RPMI8226 (cell line): ENCODE measurements around the gene SLC12A9.

Experiments used
- DNase-seq: peaks from one replicate; pipeline ENCODE4 v3.0.0-alpha.2; 2015

SLC12A9 gene

GRCh38 chr7:100886142-100886935, 33.8 kb downstream of the SLC12A9 start:
- no peak for DNase-seq

GRCh38 chr7:100886936-100887515, 34.5 kb downstream of the SLC12A9 start:
- no peak for DNase-seq

GRCh38 chr7:100887516-100888290, 35.2 kb downstream of the SLC12A9 start:
- peak; percentile 87 for DNase-seq

- DNase-seq = no peak
These were observed 35.9 kb downstream of the SLC12A9 start for GRCh38 chr7:100888291-100888987.

GRCh38 chr7:100888988-100889750, 36.7 kb downstream of the SLC12A9 start, which contains the start of gene UFSP1:
Gene UFSP1, minus strand, starts transcription at chr7:100889715. Its CDS starts 444 bp downstream, at chr7:100889271.
- DNase-seq = no peak

- DNase-seq = peak; percentile 2
These were observed 38.4 kb downstream of the SLC12A9 start for GRCh38 chr7:100890653-100891567.

- DNase-seq = peak; percentile 2
These were observed 39.2 kb downstream of the SLC12A9 start for GRCh38 chr7:100891568-100892247.

- DNase-seq = peak; percentile 2
These were observed 40.1 kb downstream of the SLC12A9 start for GRCh38 chr7:100892364-100893317.

GRCh38 chr7:100893318-100893895, 40.9 kb downstream of the SLC12A9 start:
- DNase-seq = no peak

- DNase-seq = peak; percentile 11
These were observed 41.6 kb downstream of the SLC12A9 start for GRCh38 chr7:100893910-100894721.

GRCh38 chr7:100894860-100895700, 42.6 kb downstream of the SLC12A9 start:
- DNase-seq = no peak

GRCh38 chr7:100895701-100895955, 43.1 kb downstream of the SLC12A9 start, which contains the start of gene ACHE:
Gene ACHE, minus strand, starts transcription at chr7:100895888. Its CDS starts 1,656 bp downstream, at chr7:100894232.
- DNase-seq = no peak

- no peak for DNase-seq
These were observed 43.6 kb downstream of the SLC12A9 start for GRCh38 chr7:100895956-100896731.

GRCh38 chr7:100896732-100897608, 44.5 kb downstream of the SLC12A9 start:
- DNase-seq = peak; percentile 69

- no peak for DNase-seq
These were observed 45.4 kb downstream of the SLC12A9 start for GRCh38 chr7:100897772-100898454.
